OCI-LY7 (cell line): ENCODE results near the gene KPNA4.

Experiments
- CTCF ChIP-seq: fragments of 200-600 bp; sonication (generic); conservative IDR thresholded peaks from 2 replicates; pipeline ENCODE4 v1.5.1; 2014; ENCODE audit warnings: mild to moderate bottlenecking, antibody characterized with exemption, low read length, moderate library complexity, mixed read lengths
- EZH2phosphoT487 ChIP-seq: fragments of 200-600 bp; sonication (generic); IDR thresholded peaks from 2 replicates; pipeline ENCODE4 v1.6.1; 2018; ENCODE audit warnings: low read depth, borderline replicate concordance, mild to moderate bottlenecking, mixed run types, antibody characterized with exemption, low read length, moderate library complexity, mixed read lengths

- no peak for TF ChIP-seq CTCF
- TF ChIP-seq EZH2phosphoT487 = no peak
Observed at GRCh38 chr3:160553827-160554226, 11.5 kb downstream of the KPNA4 start.
